HG02759 (cell line): ENCODE data around the gene ATG4B.
A peak's percentile ranks its signal among the peaks of the same experiment; 100 is the strongest.
"Not testable (repeated sequence)": the region's sequence is repeated elsewhere in the genome, so short reads cannot be mapped to it uniquely, and the experiment has no call there.

Experiments
- ATAC-seq: cut with Tn5 transposase; IDR thresholded peaks from one replicate; pipeline ENCODE4 v1.9.1; 2021; ENCODE audit warnings: mild to moderate bottlenecking, moderate library complexity; ENCODE audit not compliant: unreplicated experiment

Gene ATG4B

GRCh38 chr2:241637018-241637794 is at the start of gene ATG4B, which contains the start of gene THAP4:
Gene ATG4B (plus strand): TSS chr2:241637693. CDS start chr2:241637715, 22 bp downstream.
Gene THAP4 (minus strand): TSS chr2:241637158. CDS start chr2:241637017, 141 bp downstream.
- peak; percentile 70 for ATAC-seq

GRCh38 chr2:241589863-241590262 is 47.6 kb upstream of the ATG4B start:
- not testable (repeated sequence) for ATAC-seq

- not testable (repeated sequence) for ATAC-seq
Observed at GRCh38 chr2:241590496-241591455, 46.7 kb upstream of the ATG4B start.

GRCh38 chr2:241592126-241592845 is 45.2 kb upstream of the ATG4B start:
- no peak for ATAC-seq

GRCh38 chr2:241593271-241593670 is 44.2 kb upstream of the ATG4B start:
- ATAC-seq = no peak

GRCh38 chr2:241595600-241596140 is 41.8 kb upstream of the ATG4B start:
- no peak for ATAC-seq

GRCh38 chr2:241597561-241597960 is 39.9 kb upstream of the ATG4B start:
- no peak for ATAC-seq

- no peak for ATAC-seq
Observed at GRCh38 chr2:241598061-241598460, 39.4 kb upstream of the ATG4B start.

- no peak for ATAC-seq
Observed at GRCh38 chr2:241598487-241598886, 39.0 kb upstream of the ATG4B start.

- ATAC-seq = no peak
Observed at GRCh38 chr2:241599615-241600014, 37.9 kb upstream of the ATG4B start.

GRCh38 chr2:241601841-241602240 is 35.7 kb upstream of the ATG4B start:
- no peak for ATAC-seq

- no peak for ATAC-seq
Observed at GRCh38 chr2:241602720-241603119, 34.8 kb upstream of the ATG4B start.

GRCh38 chr2:241603686-241604085 is 33.8 kb upstream of the ATG4B start:
- ATAC-seq = no peak

GRCh38 chr2:241606186-241606585 is 31.3 kb upstream of the ATG4B start:
- ATAC-seq = no peak

GRCh38 chr2:241607162-241607885 is 30.2 kb upstream of the ATG4B start:
- no peak for ATAC-seq

GRCh38 chr2:241608881-241609280 is 28.6 kb upstream of the ATG4B start:
- no peak for ATAC-seq

GRCh38 chr2:241609859-241610793 is 27.4 kb upstream of the ATG4B start:
- peak; percentile 97 for ATAC-seq

- ATAC-seq = no peak
Observed at GRCh38 chr2:241611062-241611461, 26.4 kb upstream of the ATG4B start.
